ENCODE measurements around the gene KCNH1. TPM values are rescaled to one million over a fixed set of nuclear protein-coding genes. Genes with fewer than 3 reads are reported as not detected.

Gene KCNH1
- total RNA-seq, 1 donor from 2014 or later, result 3.2 TPM

DNA sequence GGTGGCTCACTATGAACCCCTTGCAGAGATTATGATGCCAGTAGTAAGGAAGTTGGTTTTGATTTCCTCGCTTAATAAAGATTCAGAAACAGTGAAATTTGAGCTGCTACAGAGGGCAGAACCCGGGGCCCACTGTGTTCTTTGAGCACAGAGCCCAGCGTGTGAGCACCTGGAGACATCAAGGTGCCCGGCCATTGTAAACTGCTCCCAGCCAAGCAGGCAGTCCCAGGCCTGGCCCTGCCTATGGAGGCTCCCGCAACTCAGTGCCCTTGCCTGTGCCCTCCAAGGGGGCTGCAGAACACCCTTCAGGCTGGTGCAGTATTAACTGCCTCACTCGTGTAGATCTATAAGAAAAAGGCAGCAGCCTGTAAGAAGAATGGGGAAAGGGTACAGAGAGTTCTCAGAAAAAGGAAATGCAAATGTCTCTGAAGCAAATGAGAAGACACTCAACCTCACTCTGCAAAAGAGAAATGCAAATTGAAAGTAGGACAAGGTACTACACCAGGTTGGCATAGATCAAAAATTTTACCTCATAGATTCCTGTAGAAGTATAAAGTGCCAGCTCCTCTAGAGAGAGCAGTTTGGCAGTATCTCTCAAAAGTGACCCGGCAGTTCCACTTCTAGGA is 481.5 kb downstream of the KCNH1 start:
- intact Hi-C loops (cut with DNase I), result no loop called here
- ATAC-seq (no peak), DNase-seq (ENCODE audit: low spot score) (no peak)

DNA sequence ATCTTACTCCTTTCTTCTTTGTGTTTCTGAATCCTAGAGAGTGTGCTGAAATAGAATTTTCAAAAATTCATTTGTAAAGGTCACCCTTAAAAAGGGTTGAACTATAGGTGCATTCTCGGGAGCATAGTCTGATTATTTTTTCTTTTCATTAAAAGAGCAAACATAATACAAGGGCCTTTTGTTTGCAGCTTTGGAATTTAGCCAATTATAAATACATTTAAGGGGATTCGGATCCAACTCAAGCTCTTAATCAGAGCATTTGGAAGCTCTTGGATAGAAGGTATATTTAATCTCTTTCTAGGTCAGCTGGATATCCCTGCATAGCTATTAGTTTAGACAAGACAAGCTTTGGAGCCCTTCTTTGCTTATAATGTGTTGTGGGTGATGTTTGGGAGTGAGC is 483.5 kb downstream of the KCNH1 start:
- DNase-seq (ENCODE audit: low spot score) (no peak), ATAC-seq (no peak)
- intact Hi-C loops (cut with DNase I), result no loop called here

DNA sequence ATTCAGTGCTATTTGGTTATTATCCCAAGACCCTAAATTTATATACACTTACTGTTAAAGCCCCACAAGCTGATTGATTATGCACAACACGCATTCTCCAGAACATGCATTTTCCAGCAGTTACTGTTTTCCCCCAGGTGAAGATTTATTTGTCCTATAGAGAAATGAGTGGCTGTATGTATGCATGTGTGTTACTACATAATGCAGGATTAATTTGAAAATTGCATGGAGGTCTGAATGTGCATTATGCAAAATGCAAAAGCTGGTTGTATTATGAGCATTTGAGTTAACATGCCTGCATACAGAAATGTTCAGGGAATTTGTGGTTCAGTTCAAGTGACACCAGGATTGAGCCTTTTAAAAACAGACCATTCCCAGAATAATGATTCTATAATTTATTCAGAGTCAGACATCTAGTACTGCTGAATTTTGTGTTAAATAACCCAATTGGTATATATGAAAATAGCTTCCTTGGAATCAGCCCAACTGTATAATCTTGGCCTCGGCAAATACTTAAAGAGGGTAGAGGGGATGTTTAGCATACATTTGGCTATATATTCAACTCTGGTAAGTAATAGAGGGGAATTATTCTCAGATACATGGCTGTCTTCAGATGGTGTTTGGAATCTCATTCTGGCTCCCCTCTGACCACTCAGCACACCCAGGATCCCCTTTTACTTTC is 485.2 kb downstream of the KCNH1 start:
- no peak for DNase-seq (ENCODE audit: low spot score)
- intact Hi-C loops (cut with DNase I), result no loop called here
- ATAC-seq, result no peak

DNA sequence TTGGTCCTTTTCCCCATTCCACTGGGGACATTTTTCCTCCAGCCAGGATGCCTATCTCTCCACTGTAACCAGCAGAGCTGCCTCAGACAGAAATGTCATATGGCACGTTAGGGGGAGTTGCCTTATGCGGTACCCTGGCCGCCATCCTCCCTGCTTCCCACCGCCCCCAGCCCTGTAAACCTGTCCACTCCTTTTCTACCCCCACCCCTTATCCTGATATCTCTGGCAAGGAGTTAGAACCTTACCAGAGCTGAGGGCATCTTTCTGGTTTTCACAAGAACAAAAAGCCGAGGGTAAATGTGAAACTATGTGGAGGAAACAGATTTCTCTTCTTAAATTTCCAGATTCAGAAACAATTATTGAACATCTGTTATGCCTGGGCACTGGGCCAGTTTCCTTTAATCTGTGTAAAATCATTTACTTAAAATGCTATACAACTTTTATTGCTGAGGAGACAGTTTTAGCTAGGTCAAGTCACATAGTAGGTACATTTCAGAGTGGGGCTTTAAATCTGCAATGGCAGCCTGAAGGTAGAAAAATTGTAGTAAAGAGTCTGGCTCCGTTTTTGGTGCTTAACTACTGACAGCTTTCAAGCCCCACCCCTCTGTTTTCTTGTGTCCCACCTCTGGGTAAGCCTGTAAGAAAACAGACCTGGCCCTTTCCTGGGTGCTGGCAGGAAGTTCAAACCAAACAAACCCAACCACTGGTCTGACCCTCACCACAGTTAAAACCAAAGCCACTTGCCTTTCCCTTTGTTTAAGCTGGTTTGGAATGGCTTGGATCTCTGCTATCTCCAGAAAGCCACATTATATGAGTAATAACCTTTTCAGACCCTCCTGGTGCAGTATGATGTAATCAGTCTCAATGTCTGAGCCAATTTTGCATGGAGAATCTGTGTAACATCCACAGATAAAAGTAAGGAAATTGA is 486.3 kb downstream of the KCNH1 start:
- DNase-seq (ENCODE audit: low spot score) (no peak), ATAC-seq (no peak)
- intact Hi-C loops (cut with DNase I), result no loop called here

DNA sequence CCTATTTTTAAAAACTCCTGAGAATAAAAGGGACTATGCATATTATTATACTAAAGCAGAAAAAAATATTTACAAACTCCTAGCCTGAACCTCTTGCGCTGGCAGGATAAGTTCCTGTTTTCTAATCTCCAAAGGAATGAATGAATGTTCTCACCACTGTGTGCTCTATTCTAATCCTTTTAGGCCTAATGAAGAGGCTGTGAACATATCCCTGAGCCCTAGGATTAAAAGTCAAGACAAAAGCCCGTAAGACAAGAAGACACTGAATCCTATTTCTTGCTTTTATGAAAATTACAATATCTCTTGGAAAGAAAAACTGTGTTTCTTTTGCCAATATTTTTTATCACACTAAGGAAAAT is 487.7 kb downstream of the KCNH1 start:
- intact Hi-C loops (cut with DNase I), result no loop called here
- ATAC-seq, result no peak

DNA sequence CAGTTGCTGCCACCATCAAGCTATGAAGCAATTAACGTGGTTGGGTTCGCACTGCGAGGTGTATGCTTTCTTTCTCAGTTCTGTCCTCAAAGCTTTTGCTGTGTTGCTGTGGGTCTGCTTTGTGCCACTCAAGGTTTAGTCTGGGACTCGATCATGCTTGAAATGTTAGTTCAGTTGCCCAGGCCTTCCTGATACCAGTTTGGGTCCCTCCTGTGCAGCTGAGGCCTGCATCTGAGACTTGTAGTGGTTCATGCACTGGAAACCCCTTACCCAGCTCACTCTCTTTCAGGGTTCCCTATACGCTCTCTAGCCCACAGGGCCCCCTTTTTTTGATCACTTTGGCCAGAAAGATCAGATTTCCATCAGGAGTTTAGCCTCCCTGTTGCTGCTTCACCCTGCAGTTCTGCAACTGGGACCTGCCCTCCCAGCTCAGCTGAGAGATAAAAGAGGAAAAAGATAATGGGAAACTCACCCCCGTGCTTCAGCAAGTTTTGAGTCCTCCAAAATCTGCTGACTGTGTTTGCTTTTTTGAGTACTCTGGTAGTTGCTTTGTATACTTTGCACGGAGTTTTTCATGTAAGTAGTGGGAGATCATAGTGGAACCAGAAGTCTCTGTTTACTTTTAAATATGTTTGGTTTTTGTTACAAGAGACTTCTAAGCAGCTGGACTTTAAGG is 488.2 kb downstream of the KCNH1 start:
- intact Hi-C loops (cut with DNase I), result no loop called here
- DNase-seq (ENCODE audit: low spot score) (no peak), ATAC-seq (no peak)

More for the DNA sequence above, 487.7 kb downstream of the KCNH1 start:
- DNase-seq (ENCODE audit: low spot score), result no peak

DNA sequence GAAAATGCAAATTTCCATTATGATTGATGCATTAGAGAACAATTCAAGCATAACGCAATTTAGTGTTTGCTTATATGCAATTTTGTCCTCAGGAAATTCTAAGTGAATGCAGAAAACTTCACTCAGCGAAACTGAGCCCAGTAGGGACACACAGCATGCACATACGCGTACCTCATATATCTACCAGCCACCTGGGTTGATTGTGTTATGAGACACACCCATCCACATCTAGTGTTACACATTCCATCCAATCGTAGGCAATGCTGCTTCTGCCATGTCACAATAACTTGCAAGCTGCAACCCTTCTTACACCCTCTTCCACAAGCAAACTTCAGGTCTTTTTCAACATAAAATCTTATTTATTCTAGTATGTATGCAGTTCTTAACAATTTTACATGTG is 492.4 kb downstream of the KCNH1 start:
- DNase-seq (ENCODE audit: low spot score) (no peak), ATAC-seq (no peak)
- intact Hi-C loops (cut with DNase I), result no loop called here

DNA sequence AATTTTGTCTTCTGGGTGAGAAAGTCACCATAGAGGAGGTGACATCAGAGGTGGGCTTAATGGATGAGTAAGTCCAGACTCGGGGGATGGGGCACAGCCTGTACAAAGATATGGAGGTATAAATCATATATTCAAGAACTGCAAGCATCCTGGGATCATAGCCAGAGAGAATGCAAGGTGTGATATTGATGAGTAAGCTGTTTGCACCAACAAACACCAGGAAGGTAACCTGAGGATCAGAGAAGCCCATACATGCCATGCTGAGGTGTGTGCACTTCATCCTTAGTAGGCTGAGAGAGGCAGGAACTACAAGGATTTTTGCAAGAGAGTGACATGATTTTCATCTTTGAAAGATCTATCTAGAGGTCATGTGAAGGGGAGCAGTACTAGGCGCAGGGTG is 498.8 kb downstream of the KCNH1 start:
- DNase-seq (ENCODE audit: low spot score) (no peak), ATAC-seq (no peak)
- intact Hi-C loops (cut with DNase I), result no loop called here

DNA sequence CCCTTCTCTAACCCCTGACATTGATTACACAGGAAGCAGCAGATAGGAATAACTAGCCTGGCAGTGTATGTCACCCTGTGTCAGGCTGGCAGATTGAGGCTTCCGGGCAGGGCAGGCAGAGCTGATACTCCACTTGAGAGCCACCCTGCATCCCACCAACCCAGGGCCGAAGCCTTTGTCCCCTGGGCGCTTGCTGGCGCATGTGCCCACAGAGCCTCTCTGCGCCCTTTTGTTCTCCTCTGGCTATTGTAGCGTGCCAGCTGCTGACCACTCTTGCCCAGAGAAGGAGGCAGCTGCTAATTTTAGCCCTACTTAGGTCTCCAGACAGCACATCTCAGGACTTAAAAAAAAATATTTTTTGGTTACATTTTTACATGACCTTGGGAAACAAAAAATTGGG is 500.3 kb downstream of the KCNH1 start:
- intact Hi-C loops (cut with DNase I), result no loop called here
- ATAC-seq (no peak), DNase-seq (ENCODE audit: low spot score) (no peak)

DNA sequence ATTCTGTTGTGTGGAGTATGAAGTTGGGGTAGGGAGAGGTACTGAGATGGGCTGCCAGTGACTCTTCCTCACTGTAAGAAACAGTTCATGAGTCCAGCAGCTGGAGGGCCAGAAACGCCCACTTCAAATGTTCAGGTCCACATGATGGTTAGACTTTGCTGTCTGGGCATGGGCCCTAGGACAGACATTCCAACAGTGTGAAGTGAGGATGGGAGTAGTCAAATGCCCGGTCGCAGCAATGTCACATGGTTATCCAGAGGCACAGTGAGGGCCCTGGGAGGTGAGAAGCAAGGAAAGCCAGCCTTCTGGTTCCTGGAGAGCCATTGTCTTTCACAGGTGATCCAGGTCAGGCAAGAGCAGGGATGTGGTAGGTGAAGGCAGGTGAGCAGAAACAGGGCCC is 500.8 kb downstream of the KCNH1 start:
- intact Hi-C loops (cut with DNase I), result no loop called here
- no peak for ATAC-seq
- no peak for DNase-seq (ENCODE audit: low spot score)

DNA sequence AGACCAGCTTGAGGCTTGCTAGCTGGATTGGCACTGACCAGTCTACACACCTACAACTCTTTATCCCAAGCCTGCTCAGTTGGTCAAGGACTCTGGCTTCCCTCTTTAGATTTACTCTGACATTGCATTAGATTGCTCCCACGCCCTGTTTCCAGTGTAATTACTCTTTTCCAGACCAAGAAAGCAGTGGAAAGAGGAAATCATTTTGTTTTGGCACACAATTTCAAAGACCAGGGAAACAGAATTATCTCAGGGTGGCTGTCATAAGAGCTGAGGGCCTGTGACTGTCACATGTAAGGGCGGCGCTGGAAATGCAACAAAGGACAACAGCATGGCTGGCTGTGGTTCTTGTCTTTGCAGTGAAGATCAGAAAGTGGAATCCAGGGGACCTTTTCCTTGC is 502.5 kb downstream of the KCNH1 start:
- no peak for ATAC-seq
- intact Hi-C loops (cut with DNase I), result no loop called here
- no peak for DNase-seq (ENCODE audit: low spot score)

DNA sequence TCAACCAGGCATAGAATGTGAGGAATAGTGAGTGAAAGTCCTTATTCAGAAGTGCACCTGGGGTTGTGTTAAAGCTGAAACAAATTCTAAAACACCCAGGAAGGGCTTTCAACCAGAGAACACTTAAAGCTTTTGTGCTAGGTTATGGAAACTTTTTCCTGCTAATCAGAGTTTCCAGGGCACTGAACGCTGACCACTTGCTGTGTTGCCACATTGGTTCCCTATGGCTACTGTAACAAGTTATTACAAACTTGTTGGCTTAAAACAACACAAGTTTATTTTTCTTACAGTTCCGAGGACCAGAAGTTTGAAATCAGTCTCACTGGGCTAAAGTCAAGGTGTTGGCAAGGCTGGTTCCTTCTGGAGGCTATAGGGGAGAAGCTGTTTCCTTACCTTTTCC is 504.7 kb downstream of the KCNH1 start:
- DNase-seq (ENCODE audit: low spot score) (no peak), ATAC-seq (no peak)
- intact Hi-C loops (cut with DNase I), result no loop called here

DNA sequence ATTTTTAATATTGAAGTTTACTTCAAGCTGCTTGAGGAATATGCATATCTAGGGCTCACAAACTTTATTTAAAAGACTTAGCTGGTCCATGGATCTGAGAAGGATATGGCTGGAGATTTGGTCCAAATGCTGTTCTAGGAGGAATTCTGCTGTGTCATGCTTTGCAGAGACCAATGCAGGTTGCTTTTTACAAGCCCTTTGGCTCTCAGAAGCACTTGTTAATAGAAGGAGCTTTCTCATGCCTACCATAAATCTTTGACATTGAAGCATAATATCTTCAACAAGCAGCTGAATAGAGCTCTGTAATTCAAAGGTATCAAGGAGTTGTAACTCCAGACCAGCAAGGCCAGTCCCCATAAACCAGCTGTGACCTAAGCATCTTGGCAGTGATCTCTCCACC is 506.2 kb downstream of the KCNH1 start:
- intact Hi-C loops (cut with DNase I), result no loop called here
- ATAC-seq (no peak), DNase-seq (ENCODE audit: low spot score) (no peak)

Other genes with a start within 250 kb of the KCNH1 start
- 86.3 TPM for gene RCOR3, start 125.2 kb upstream of the KCNH1 start, total RNA-seq
- 22.0 TPM for gene TRAF5, start 192.7 kb upstream of the KCNH1 start, total RNA-seq

Data from sciatic nerve (tissue), 2 donors.